Body of pancreas (tissue), 4 donors: Measurements from ENCODE around the gene RASGRP4. TPM values are rescaled to one million over a fixed set of nuclear protein-coding genes. Genes with fewer than 3 reads are reported as not detected.

Experiments used
- ATAC-seq: fragments of 150-250 bp; one replicate; pipeline ENCODE4 v1.9.1; 2016
- DNase-seq, 4 donors: peaks; one replicate each; pipeline ENCODE4 v3.0.0-alpha.2; 2019
- H3K27ac ChIP-seq, 4 donors: fragments of 200-600 bp; sonication (generic); 1 replicate in 3 of 4; 2 replicates in 1 of 4; pipeline versions ENCODE4 v1.5.1 to v1.6.1; 2016 to 2019; ENCODE audit warnings: mild to moderate bottlenecking in 1 of 4, mixed read lengths in 1 of 4, moderate library complexity in 1 of 4
- H3K27me3 ChIP-seq, 2 donors: fragments of 200-600 bp; sonication (generic); one replicate each; pipeline ENCODE4 v1.6.0; 2016; ENCODE audit warnings: mild to moderate bottlenecking in 1 of 2
- H3K36me3 ChIP-seq, 2 donors: fragments of 200-600 bp; sonication (generic); replicated peaks in 1 of 2; 2 replicates each; pipeline ENCODE4 v1.5.1; 2016; ENCODE audit warnings: low read depth in 2 of 2; ENCODE audit not compliant: insufficient read depth in 1 of 2
- H3K4me1 ChIP-seq: fragments of 200-600 bp; sonication (generic); one replicate; pipeline ENCODE4 v1.6.0; 2016
- H3K4me3 ChIP-seq, 2 donors: fragments of 200-600 bp; sonication (generic); 1 replicate in 1 of 2; 2 replicates in 1 of 2; pipeline ENCODE4 v1.5.1; 2016 to 2019
- H3K9me3 ChIP-seq, 3 donors: fragments of 200-600 bp; sonication (generic); 1 replicate in 2 of 3; 2 replicates in 1 of 3; pipeline ENCODE4 v1.5.1; 2016
- CTCF ChIP-seq, 7 experiments: fragments of 450-650 bp in 4 of 7; fragments of 200-600 bp in 3 of 7; sonication (generic) in 3 of 7; IDR thresholded peaks; one replicate each; pipeline ENCODE4 v1.5.1; 2016 to 2019; ENCODE audit warnings: antibody characterized with exemption in 7 of 7
- POLR2A ChIP-seq, 3 donors: fragments of 450-650 bp; IDR thresholded peaks; one replicate each; pipeline ENCODE4 v1.6.1; 2016; ENCODE audit warnings: antibody characterized with exemption in 3 of 3, mild to moderate bottlenecking in 2 of 3
- WGBS, 2 donors: methylation state at CpG; one replicate each; pipeline ENCODE4 v1.1.5; 2017; 5-methylcytosine and 5-hydroxymethylcytosine counted together
- intact Hi-C: fragments of 100-400 bp; cut with DNase I; formaldehyde crosslinking; loops from one replicate; pipeline ENCODE4 v1.15.1; 2023
- total RNA-seq, 2 donors: library from RNA; depleted of rRNA; stranded (reverse); fragments of >200 nt; gene quantifications; one replicate each; pipeline ENCODE4 v1.1.0, GENCODE V29; 2016

Gene RASGRP4
- total RNA-seq, 2 donors from 2014 or later = 1.6 to 4.6 TPM

DNA sequence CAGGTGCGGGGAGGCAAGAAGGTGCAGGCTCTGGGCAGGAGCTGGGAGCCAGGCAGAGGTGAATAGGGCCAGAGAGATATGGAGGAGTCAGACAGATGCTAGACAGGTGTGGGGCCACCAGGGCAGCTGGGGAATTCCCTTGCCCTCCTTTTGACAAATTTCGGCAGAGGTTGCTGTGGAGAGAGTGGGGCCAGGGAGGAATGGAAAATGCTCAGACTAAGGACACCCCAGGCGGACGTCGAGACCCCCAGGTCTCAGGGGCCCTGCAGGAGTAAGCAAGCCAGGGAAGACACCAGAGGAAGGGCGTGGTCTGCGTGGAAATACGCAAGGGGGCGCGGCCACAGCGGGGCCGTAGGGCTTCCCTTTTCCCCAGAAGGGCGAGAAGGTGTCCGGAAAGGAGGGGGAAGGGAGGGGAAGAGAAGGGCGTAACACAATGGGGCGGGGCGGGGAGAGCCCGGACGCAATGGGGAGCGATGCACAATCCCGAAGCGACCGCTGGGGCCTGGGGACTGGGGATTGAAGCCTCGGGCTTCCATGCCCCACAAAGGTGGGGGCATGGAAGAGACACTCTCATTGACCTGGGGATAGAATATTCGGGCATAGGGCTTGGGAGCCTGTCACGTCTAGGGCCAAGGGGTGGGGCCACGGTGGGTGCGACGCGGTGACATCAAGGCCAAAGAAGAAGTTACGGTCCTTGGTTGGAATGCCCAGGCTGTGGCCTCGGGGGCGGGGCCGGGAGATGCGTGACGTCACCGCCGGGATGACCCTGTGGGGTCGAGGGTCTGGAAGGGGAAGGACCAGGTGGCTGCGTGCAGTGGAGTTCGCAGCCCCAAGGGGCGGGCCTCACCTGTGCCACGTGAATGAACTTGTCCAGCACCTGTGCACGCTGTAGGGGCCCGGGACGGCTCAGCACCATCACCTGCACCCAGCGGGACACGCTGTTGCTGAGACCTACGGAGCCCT lies 8.2 kb downstream of the RASGRP4 start:
- H3K9me3 ChIP-seq = no peaks in the 10 kb centered on the region
- 8 to 12% methylated on average over 22 to 48 of the region's 49 CpGs for WGBS, 2 donors
- H3K4me3 ChIP-seq = no peak overlapping the region
- H3K4me1 ChIP-seq = peaks cover 11% of the 10 kb centered on the region
- peaks cover 0 to 8% of the 10 kb centered on the region in 2 donors for H3K27me3 ChIP-seq
- no peaks in the 10 kb centered on the region for H3K36me3 ChIP-seq
- intact Hi-C loops = no loop called here
- peak; percentile 23 to 68 (median 41) for DNase-seq
- ATAC-seq = peak; percentile 61
- no peak overlapping the region for H3K27ac ChIP-seq
- TF ChIP-seq CTCF (IDR thresholded peaks at IDR 0.05) (no peak), POLR2A (IDR thresholded peaks at IDR 0.05) (no peak)

- no peak for TF ChIP-seq POLR2A (IDR thresholded peaks at IDR 0.05)
- no peak for TF ChIP-seq CTCF (IDR thresholded peaks at IDR 0.05)
- H3K27ac ChIP-seq = no peak overlapping the region
- ATAC-seq (no peak), DNase-seq (no peak)
- peaks cover 0 to 8% of the 10 kb centered on the region in 2 donors for H3K27me3 ChIP-seq
- H3K4me3 ChIP-seq = no peak overlapping the region
- H3K4me1 ChIP-seq = peaks cover 11% of the 10 kb centered on the region
- H3K36me3 ChIP-seq = no peaks in the 10 kb centered on the region
- intact Hi-C loops = no loop called here
- WGBS, 2 donors = 65 to 88% methylated on average over 6 to 8 of the region's 8 CpGs
- H3K9me3 ChIP-seq = no peaks in the 10 kb centered on the region
Measured at GRCh38 chr19:38417146-38417543, 8.9 kb downstream of the RASGRP4 start.

DNA sequence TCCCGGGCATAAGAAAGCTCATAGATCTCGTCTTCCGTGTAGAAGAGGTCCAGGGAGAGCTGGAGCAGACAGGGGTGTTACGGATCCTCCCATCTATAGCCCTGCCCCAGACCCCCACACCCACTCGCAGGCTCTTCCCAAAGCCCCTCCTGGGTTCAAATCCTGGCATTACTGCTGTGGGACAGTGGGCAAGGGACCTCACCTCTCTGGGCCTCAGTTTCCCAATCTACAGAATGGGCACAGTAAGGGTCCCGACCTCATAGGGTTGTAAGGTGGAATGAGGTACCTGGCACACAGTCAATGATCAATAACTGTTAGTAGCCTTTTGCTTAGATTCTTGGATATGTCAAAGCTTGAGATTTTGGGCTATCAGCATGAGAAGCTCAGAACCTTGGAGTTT lies 12.6 kb downstream of the RASGRP4 start:
- intact Hi-C loops = no loop called here

DNA sequence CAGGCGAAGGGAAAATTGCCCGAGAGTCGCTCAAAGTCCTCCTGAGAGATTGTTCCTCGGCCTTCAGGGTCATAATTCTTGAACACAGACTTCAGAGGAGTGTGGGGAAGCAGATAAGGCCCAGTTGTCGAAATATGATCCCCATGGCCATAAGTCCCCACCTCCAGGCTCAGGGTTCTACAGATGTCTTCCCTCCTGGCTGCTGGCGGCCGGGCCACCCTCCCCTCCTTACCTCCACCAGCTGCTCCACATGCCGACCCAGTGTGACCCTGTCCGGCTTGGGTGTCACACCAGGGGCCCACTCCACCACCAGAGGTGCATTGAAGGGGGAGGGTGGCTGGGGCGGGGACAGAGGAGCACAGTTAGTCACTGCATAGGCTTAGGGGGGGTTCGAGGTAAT lies 13.1 kb downstream of the RASGRP4 start:
- Histone ChIP-seq H3K4me3 (no peak overlapping the region), H3K27me3 (peaks cover 0 to 7% of the 10 kb centered on the region in 2 donors), H3K9me3 (no peaks in the 10 kb centered on the region), H3K36me3 (no peaks in the 10 kb centered on the region), H3K4me1 (peaks cover 6% of the 10 kb centered on the region), H3K27ac (no peak overlapping the region)
- no peak for ATAC-seq
- no peak for DNase-seq
- intact Hi-C loops = no loop called here
- WGBS, 2 donors = 60 to 75% methylated on average over 8 to 11 of the region's 11 CpGs
- no peak for TF ChIP-seq CTCF (IDR thresholded peaks at IDR 0.05)
- TF ChIP-seq POLR2A (IDR thresholded peaks at IDR 0.05) = no peak

More for the DNA sequence above, 12.6 kb downstream of the RASGRP4 start:
- Histone ChIP-seq H3K9me3 (no peaks in the 10 kb centered on the region), H3K27me3 (peaks cover 0 to 8% of the 10 kb centered on the region in 2 donors), H3K4me1 (peaks cover 10% of the 10 kb centered on the region), H3K27ac (no peak overlapping the region), H3K36me3 (no peaks in the 10 kb centered on the region), H3K4me3 (no peak overlapping the region)
- DNase-seq = no peak
- TF ChIP-seq POLR2A (IDR thresholded peaks at IDR 0.05) = no peak
- no peak for TF ChIP-seq CTCF (IDR thresholded peaks at IDR 0.05)
- ATAC-seq = no peak
- 75 to 84% methylated on average over 3 to 6 of the region's 6 CpGs for WGBS, 2 donors
